ENCODE data around the gene SPDYE2B.
"Not testable (repeated sequence)": the region's sequence is repeated elsewhere in the genome, so short reads cannot be mapped to it uniquely, and the experiment has no call there.

SPDYE2B gene

GRCh38 chr7:102643404-102643803 lies 6.7 kb upstream of the SPDYE2B start:
- DNase-seq (ENCODE audit: low read depth), result not testable (repeated sequence)

- DNase-seq (ENCODE audit: low read depth), result not testable (repeated sequence)
Measured at GRCh38 chr7:102647813-102648212, 2.3 kb upstream of the SPDYE2B start.

DNA sequence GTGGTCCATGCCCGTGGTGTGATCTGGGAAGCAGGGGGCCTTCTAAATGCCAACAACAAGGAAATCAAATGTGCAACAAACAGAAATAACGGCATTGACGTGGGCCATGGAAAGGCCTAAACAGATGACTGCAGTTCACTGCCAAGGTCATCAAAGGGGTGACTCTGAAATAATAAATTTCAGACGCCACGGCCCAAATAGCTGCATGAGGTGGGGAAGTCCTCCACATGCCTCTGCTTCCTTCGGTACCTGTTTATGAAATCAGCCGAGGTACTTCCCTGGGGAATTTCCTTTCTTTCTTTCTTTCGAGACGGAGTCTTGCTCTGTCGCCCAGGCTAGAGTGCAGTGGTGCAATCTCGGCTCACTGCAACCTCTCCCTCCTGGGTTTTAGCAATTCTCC lies 14.6 kb downstream of the SPDYE2B start:
- DNase-seq (ENCODE audit: low read depth), result not testable (repeated sequence)

GRCh38 chr7:102666850-102667249 lies 16.7 kb downstream of the SPDYE2B start:
- not testable (repeated sequence) for DNase-seq (ENCODE audit: low read depth)

- DNase-seq (ENCODE audit: low read depth), result not testable (repeated sequence)
Measured at GRCh38 chr7:102667523-102667922, 17.4 kb downstream of the SPDYE2B start.

DNA sequence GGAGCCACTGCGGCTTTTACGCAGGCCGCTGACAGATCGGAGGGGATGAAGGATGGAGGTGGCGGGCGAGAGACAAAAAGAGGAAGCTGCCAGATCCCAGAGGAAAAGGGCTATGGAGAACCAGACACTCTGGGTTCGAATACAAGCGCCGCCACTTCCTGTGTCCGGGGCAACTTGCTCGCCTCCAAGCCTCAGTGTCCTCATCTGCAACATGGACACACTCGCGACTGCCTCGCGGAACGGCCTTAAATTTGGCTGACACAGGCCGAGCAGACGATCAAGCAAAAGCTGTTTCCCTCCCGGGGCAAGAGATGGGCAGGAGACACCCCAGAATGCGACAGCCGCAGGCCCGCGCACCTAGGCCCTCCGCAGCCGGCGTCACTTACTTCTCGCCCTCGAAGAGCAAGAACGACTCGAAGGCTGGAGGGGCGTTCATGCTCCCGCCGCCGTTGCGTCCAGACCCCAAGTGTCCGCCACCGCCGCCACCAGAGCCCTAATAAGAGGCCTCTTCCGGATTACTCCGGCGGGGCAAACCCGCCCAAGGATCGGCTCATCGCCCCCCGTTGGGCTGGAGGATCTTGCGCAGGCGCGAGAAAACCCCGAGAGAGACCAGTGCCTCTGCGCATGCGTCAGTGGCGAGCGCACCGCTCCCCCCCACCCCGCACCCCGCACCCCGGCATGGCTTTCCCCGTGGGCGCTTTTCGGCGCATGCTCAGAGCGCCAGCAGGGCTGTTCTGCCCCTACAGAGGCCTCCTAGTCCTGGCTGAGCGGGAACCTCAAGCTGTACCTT lies 21.2 kb downstream of the SPDYE2B start, which contains the start of gene POLR2J2:
Gene POLR2J2 (minus strand): TSS at position 498 of the 790 bp plus-strand sequence. CDS start 62 bp downstream, at position 436.
- peak; percentile 85 for DNase-seq (ENCODE audit: low read depth)

DNA sequence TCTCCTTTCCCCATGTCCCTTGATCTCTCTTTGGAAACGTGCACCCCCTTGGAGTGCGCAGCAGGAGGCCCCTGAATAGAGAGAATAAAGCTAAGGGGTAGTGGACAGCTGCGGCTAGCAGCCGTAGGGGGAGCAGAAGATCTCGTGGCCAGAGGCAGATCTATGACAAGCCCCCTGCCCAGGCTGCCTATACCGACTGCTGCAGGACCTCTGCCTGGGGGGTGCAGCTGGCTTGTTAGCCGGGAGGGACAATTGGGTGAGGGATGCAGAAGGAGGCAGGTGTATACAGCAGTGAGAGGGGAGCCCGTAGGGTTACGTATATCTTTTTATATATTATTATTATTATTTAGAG lies 21.8 kb downstream of the SPDYE2B start:
- DNase-seq (ENCODE audit: low read depth), result not testable (repeated sequence)

DNA sequence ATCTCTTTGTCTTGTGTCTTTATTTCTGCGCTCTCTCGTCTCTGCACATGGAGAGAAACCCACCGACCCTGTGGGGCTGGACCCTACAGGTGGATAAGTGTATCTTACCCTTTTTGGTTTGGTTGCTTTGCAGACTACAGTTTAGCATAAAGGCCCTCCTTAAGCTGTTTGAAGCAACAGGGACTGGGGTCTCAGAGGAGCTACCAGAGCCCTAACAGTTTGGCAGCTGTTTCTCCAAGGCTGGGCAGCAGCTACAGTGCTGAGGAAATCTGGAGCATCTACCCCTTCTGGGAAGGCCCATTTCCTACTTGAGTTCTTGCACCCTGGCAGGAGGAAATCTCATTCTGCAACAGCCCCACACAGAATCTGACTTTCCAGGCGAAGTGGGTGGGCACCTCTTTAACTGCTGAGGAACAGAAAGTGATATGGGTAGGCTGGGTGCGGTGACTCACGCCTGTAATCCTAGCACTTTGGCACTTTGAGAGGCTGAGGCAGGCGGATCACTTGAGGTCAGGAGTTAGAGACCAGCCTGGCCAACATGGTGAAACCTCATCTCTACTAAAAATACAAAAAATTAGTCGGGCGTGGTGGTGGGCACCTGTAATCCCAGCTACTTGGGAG lies 23.4 kb downstream of the SPDYE2B start:
- DNase-seq (ENCODE audit: low read depth), result not testable (repeated sequence)

GRCh38 chr7:102675545-102675944 lies 25.4 kb downstream of the SPDYE2B start:
- DNase-seq (ENCODE audit: low read depth), result not testable (repeated sequence)

DNA sequence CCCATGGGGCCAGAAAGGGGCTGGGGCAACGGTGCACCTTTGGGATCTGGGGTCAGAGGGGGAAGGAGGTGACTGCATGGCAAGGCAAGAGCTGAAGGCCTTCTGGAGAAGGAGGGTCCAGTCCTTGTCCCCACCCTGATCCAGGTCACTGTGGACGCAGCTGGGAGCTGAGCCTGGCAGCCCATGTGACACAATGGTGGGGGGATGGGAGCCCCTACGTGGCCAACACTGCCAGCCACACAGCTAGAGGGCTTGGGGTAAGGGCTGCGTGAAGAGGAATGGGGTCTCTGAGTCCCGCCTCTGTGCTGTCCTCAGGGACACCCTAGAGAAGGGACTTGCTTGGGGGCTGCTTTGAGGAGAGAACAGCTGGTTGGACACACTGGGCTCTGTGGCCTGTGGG lies 30.7 kb downstream of the SPDYE2B start:
- DNase-seq (ENCODE audit: low read depth), result not testable (repeated sequence)

DNA sequence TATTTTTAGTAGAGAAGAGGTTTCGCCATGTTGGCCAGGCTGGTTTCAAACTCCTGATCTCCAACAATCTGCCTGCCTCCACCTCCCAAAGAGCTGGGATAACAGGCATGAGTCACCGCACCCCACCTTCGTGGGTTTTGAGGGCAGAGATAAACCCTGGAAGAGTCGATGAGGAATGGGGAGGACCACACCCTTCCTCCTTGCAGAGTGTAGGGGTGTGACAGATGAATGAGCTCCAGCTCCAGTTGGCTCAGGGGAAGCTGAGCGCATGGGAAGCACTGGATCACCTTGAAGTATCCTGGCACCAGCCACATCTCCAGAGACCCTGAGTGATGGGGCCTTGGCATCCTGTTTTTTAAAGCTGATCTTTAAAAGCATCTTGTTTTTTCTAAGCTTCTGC lies 32.4 kb downstream of the SPDYE2B start:
- not testable (repeated sequence) for DNase-seq (ENCODE audit: low read depth)

DNA sequence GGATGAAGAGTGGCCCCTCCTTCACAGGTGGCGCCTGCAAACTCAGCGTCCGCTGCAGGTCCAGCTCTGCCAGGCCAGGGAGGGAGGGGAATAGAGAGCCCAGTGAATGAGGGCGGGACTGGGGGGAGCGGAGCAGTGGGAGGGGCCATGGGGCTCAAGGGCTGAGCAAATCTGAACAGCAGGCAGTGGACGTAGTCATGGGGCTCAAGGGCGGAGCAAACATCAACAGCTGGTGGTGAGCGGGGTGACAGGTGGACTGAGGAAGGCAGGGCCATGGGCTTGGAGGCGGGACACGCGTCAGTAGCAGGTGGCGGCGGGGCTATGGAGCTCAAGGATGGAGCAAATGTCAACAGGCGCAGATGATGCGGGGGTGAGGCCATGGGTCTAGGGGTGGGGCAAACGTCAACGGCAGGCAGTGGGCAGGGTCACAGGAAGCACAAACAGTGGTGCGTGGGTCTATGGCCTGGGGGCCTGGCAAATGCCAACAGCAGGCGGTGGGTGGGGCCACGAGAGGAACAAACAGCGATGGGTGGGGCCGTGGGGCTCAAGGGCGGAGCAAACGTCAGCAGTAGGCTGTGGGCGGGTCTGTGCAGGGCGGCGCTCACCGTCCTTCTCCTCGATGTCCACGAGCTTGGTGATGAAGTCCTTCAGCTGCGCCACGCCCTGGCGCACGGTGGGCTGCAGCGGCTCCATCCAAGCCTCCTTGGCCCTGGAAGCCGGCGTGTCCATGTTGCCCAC lies 38.3 kb downstream of the SPDYE2B start:
- not testable (repeated sequence) for DNase-seq (ENCODE audit: low read depth)

GRCh38 chr7:102689436-102690282 lies 39.5 kb downstream of the SPDYE2B start:
- DNase-seq (ENCODE audit: low read depth), result not testable (repeated sequence)

GRCh38 chr7:102690602-102691001 lies 40.5 kb downstream of the SPDYE2B start:
- not testable (repeated sequence) for DNase-seq (ENCODE audit: low read depth)

DNA sequence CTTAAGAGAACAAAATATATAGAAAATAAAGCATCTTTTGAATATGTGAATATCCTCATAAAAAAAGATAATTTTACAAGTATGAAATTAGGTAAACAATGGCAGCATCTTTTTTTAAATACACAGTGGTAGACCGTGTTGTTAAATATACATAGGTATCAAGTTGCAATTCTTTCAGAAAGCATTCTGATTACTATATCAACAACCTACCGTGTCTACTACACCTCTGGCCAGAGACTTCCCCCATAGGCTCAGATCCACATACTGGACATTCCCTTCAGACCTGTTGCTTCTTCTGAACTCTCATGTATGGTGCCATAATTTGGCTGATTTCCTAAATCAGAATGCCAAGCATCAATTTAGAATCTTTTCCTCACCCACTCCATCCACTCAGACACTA lies 43.9 kb downstream of the SPDYE2B start:
- DNase-seq (ENCODE audit: low read depth), result not testable (repeated sequence)

GRCh38 chr7:102695033-102695552 lies 45.0 kb downstream of the SPDYE2B start:
- not testable (repeated sequence) for DNase-seq (ENCODE audit: low read depth)

- not testable (repeated sequence) for DNase-seq (ENCODE audit: low read depth)
Measured at GRCh38 chr7:102696009-102696408, 45.9 kb downstream of the SPDYE2B start.

DNA sequence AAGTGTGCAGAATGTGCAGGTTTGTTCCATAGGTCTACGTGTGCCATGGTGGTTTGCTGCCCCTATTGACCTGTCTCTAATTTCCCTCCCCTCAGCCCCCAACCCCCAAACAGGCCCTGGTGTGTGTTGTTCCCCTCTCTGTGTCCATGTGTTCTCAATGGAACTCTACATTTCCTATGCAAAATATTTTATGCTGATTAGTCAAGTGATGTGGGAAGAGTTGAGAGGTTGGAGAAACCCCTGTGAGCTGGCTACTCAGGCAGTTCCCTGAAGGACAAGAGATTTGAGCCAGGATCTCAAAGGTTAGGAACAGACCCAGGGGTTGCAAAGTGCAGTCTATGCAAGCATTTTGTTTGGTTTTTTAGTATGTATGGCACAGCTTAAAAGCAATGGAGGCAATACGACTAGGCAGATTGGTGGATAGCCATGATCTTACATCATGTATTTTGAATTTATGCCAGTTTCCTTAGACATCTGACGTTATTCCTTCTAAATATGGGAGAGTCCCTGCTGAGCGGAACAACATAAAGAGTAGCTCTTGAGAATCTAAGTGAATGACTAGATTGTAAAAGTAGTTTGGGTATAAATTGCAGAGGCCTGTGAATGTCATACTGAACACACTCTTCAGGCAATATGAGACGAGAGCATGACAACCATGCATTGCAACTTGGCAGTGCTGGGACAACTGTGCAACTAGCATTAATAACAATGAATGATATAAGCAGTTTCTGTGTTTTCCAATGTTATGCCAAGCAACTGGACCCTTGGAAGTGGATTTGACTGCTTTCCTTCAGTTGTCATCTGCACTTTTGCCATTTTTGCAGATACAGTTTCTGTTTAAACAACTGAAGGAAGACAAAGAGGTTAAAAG lies 47.8 kb downstream of the SPDYE2B start:
- DNase-seq (ENCODE audit: low read depth), result not testable (repeated sequence)

- DNase-seq (ENCODE audit: low read depth), result not testable (repeated sequence)
Measured at GRCh38 chr7:102698962-102699750, 49.0 kb downstream of the SPDYE2B start.

All from ELR (cell line).